Activated naive CD8-positive, alpha-beta T cell treated with anti-CD3 and anti-CD28 coated beads for 36 hours (primary cell): ENCODE measurements around the gene STAC. TPM values are rescaled to one million over a fixed set of nuclear protein-coding genes. Genes with fewer than 3 reads are reported as not detected.
"Not testable (repeated sequence)": the region's sequence is repeated elsewhere in the genome, so short reads cannot be mapped to it uniquely, and the experiment has no call there.

Experiments
- DNase-seq: peaks from one replicate; pipeline ENCODE4 v3.0.0; 2021
- H3K27ac Mint-ChIP-seq: one replicate; pipeline ENCODE4 v1.8.0; 2022; ENCODE audit warnings: mild to moderate bottlenecking, moderate library complexity, mixed read lengths
- H3K27me3 Mint-ChIP-seq: one replicate; pipeline ENCODE4 v1.8.0; 2022; ENCODE audit warnings: mild to moderate bottlenecking, mixed read lengths
- H3K36me3 Mint-ChIP-seq: one replicate; pipeline ENCODE4 v1.8.0; 2021; ENCODE audit warnings: mild to moderate bottlenecking, mixed read lengths
- H3K4me1 Mint-ChIP-seq: one replicate; pipeline ENCODE4 v1.8.0; 2021; ENCODE audit warnings: mixed read lengths
- H3K4me3 Mint-ChIP-seq: one replicate; pipeline ENCODE4 v1.8.0; 2022; ENCODE audit warnings: mild to moderate bottlenecking, moderate library complexity, mixed read lengths
- H3K9me3 Mint-ChIP-seq: one replicate; pipeline ENCODE4 v1.8.0; 2022; ENCODE audit warnings: mixed read lengths
- total RNA-seq, 2 experiments: library from RNA; stranded (reverse); gene quantifications; one replicate each; pipeline ENCODE4 v1.2.3, GENCODE V29; 2021

Gene STAC
- total RNA-seq, 2 experiments from 2014 or later: not detected

DNA sequence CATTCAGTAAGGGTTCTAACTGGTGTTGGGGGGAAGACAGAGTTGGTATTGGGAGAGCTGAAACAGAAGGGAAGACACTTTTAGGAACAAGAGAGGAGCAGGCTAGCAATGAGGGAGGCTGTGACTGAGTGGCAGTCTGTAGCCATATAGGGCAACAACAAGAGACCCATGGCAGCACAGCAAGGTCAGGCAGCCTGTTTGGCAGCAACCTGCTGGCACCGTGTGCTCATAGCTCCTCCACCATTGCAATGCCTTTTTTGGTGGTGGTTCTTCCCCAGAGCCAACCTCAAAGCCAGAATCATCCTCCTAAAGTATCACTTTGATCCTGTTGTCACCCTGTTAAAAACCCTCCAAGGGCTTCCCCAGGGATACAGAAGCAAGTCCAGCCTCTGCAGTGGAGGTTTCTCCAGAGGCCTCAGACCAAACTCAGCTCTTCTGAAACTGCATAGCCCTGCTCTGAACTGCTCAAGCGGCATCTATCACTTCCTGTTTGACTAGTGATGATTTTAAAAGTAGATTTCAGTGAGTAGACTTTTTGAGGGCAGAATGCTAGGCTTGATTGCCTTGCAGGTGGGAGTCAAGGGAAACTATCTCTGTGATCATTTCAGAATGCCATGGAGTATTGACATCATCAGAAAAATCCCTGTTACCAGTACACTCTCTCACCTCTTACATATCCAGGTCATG is 176.9 kb downstream of the STAC start:
- no peaks in the 10 kb centered on the region for H3K4me1 Mint-ChIP-seq
- H3K27me3 Mint-ChIP-seq: no peaks in the 10 kb centered on the region
- no peak overlapping the region for H3K27ac Mint-ChIP-seq
- H3K36me3 Mint-ChIP-seq: no peaks in the 10 kb centered on the region
- no peak for DNase-seq
- H3K4me3 Mint-ChIP-seq: no peak overlapping the region
- H3K9me3 Mint-ChIP-seq: no peaks in the 10 kb centered on the region

DNA sequence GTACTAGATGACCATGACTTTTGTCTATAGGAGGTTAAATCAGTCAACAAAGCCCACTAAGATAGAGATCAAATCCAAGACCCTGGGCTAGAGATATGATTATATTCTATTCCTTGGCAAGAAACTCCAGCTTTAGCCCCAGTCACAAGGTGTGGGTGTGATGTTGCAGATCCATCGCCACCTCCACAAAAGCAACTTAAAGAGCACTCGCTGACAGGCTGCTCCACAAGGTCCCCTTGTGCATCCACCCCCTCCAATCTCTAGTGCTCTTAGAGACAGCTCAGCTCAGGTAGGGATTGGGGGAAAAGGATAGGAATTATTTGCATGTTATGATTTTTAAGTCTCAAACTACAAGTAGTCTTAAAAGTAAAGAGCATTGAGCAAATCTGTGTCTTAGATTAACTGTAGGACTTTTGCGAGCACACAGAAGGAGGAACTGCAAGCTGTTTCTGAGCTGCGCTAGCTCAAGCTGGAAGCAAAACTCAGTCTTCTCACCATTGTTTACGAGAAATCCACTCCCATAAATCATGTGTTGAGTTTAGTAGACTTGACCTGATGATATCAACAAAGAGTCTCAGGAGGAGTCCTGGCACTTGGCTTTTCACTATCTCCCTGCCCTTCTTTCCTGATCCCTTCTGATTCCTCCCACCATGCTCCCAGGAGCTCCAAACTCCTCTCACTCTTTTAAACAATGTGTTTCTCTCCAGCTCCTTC is 177.6 kb downstream of the STAC start:
- no peak overlapping the region for H3K4me3 Mint-ChIP-seq
- no peak for DNase-seq
- no peaks in the 10 kb centered on the region for H3K9me3 Mint-ChIP-seq
- H3K27me3 Mint-ChIP-seq: no peaks in the 10 kb centered on the region
- no peaks in the 10 kb centered on the region for H3K4me1 Mint-ChIP-seq
- H3K36me3 Mint-ChIP-seq: no peaks in the 10 kb centered on the region
- no peak overlapping the region for H3K27ac Mint-ChIP-seq

DNA sequence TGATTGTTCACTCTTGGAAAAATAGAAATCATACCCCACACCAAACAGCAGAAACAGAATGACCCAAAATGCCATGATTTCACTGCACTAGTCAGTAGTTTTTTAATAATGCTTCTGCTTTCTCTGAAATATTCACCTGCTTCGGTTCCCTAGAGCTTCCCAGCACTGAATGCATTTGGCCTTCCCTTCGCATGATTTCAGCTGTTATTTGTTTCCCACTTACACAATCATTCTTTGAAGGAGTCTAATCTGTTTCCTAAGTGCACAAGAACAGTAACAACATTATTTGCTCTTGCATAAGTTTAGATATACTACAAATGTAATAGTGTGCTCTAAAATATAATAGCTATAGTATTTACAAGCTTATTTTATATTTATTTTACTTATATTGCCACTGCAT is 178.7 kb downstream of the STAC start:
- Mint-ChIP-seq H3K27ac (no peak overlapping the region), H3K9me3 (no peaks in the 10 kb centered on the region), H3K4me1 (no peaks in the 10 kb centered on the region), H3K4me3 (no peak overlapping the region), H3K27me3 (no peaks in the 10 kb centered on the region), H3K36me3 (no peaks in the 10 kb centered on the region)
- no peak for DNase-seq

DNA sequence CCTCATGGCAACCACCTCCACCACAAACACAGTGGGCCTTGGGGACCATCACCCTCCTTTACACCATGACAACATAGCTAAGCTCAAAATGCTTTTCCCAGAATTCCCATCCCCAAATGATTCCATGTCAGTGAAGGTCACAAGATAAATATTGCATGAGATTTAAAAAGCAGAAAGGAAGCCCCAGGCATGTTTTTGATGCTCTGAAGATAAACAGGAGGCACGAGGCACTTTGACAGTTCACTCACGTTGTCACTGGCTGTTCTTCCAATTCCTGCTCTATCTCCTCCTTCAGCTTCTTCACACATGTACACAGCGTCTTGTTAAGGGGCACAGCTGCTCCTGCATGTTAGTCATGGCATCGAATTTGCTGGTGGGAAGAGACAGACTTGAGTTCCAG is 180.4 kb downstream of the STAC start:
- Mint-ChIP-seq H3K36me3 (no peaks in the 10 kb centered on the region), H3K9me3 (no peaks in the 10 kb centered on the region), H3K27ac (no peak overlapping the region), H3K4me3 (no peak overlapping the region), H3K27me3 (no peaks in the 10 kb centered on the region), H3K4me1 (no peaks in the 10 kb centered on the region)
- DNase-seq: no peak

DNA sequence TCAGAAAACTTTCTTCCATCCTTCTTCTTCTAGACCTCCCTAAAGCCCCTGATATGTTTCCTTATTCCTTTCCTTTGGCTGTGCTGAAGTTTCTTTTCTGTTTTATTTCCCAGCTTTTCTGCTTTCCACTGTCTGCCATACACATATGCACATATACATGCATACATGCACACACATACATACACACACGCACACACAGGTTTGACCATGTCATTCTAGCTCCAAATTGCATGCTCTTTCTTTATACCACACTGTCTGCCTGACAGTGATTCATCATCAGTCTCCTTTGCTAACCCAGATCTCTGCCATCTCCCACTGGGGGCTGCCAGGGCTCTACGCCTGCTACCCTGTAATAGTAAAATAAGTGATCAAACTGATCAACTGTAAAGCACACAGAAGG is 181.3 kb downstream of the STAC start:
- H3K27ac Mint-ChIP-seq: no peak overlapping the region
- no peaks in the 10 kb centered on the region for H3K4me1 Mint-ChIP-seq
- DNase-seq: no peak
- no peaks in the 10 kb centered on the region for H3K36me3 Mint-ChIP-seq
- no peak overlapping the region for H3K4me3 Mint-ChIP-seq
- no peaks in the 10 kb centered on the region for H3K27me3 Mint-ChIP-seq
- no peaks in the 10 kb centered on the region for H3K9me3 Mint-ChIP-seq

DNA sequence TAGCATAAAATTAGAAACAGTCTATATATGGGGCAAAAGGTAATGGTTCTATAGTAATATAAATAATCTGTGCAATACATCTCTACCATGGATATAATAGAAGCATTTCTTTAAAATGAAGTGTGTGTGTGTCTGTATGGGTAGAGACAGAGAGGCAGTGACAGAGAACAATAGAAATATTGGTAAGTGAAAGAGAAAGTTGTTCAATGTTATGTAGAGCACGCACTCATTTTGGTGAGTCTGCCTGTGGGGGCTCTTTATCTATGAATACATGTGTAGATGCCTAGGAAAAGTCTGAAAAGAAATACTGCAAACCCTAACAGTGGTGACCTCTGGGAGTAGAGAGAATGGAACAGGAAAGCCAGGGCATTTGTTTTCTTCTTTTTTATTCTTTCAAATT is 182.6 kb downstream of the STAC start:
- Mint-ChIP-seq H3K27ac (no peak overlapping the region), H3K4me1 (no peaks in the 10 kb centered on the region), H3K36me3 (no peaks in the 10 kb centered on the region), H3K9me3 (peaks cover 4% of the 10 kb centered on the region), H3K4me3 (no peak overlapping the region), H3K27me3 (no peaks in the 10 kb centered on the region)
- no peak for DNase-seq

DNA sequence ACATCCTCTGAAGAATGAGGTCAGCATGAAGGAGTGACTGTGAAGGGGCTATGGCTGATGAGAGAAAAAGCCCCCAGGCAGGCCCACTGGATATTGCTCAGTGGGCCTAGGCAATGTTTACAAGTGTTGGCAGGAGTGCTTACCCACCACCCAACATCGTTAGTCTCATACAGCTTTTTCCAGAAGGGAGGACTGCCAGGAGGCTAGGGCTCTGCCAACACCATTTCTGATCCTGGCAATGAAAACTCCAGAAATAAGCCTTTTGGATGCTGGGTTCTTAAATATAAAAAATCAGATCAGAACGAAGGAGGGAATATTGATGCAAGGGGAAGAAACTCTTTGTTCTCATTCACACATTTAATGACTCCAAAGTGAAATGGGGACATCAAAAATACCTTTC is 194.9 kb downstream of the STAC start:
- Mint-ChIP-seq H3K36me3 (no peaks in the 10 kb centered on the region), H3K9me3 (peaks cover 13% of the 10 kb centered on the region), H3K4me3 (no peak overlapping the region), H3K27me3 (no peaks in the 10 kb centered on the region), H3K27ac (no peak overlapping the region), H3K4me1 (no peaks in the 10 kb centered on the region)
- DNase-seq: no peak

DNA sequence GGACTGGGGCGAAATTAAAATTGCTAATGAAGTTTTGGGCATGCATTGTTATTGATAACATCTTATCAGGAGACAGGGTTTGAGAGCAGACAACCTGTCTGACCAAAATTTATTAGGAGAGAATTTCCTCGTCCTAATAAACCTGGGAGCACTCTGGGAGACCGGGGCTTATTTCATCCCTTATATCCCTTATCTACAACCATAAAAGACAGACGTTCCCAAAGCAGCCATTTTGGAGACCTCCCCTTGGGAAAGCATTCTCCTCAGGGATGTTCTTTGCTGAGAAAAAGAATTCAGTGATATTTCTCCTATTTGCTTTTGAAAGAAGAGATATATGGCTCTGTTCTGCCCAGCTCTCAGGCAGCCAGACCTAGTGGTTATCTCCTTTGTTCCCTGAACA is 198.1 kb downstream of the STAC start:
- H3K27ac Mint-ChIP-seq, H3K4me3 Mint-ChIP-seq: not testable (repeated sequence)
- H3K9me3 Mint-ChIP-seq: peaks cover 13% of the 10 kb centered on the region

DNA sequence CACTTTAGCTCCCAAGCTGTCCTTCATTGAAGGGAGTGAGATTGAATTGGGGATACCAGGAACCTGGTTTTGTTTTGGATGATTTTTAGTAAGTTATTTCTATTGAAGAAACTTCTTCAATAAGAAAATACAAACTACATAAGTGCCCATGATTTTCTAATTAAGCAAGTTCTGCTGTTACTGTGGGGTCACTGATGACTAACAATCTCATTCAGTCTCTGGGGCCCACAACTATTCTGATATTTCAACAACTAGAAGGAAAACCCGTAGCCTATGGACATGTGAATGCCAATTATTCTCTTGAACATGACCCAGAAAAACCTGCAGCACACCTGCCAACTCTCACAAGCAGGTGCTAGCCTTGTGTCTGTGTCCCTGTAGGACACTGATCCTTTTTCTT is 199.4 kb downstream of the STAC start:
- peaks cover 15% of the 10 kb centered on the region for H3K9me3 Mint-ChIP-seq
- H3K27me3 Mint-ChIP-seq: no peaks in the 10 kb centered on the region
- DNase-seq: no peak
- H3K27ac Mint-ChIP-seq: no peak overlapping the region
- H3K36me3 Mint-ChIP-seq: no peaks in the 10 kb centered on the region
- no peaks in the 10 kb centered on the region for H3K4me1 Mint-ChIP-seq
- no peak overlapping the region for H3K4me3 Mint-ChIP-seq

More for the DNA sequence above, 198.1 kb downstream of the STAC start:
- not testable (repeated sequence) for H3K4me1 Mint-ChIP-seq, H3K27me3 Mint-ChIP-seq, H3K36me3 Mint-ChIP-seq, DNase-seq

DNA sequence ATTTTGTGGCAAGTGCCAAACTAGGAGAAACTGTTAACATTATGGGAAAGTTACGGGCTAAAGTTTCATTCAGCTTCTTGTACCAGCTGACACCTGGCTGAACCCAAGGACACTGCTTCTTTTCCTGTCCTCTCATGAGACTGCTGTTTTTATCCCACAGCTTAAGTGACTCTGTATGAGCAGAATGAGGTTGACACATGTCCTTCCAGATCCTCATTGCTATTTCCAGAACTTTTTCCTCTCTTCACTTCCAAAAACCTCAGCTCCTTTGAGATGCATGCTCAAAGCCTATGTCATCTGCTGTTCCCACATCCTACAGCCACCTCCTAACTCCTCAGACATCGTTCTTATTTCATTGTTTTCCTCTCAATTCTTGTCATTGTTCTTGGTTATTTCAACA is 200.4 kb downstream of the STAC start:
- Mint-ChIP-seq H3K9me3 (peaks cover 18% of the 10 kb centered on the region), H3K4me1 (no peaks in the 10 kb centered on the region), H3K27me3 (no peaks in the 10 kb centered on the region), H3K27ac (no peak overlapping the region), H3K4me3 (no peak overlapping the region), H3K36me3 (no peaks in the 10 kb centered on the region)
- DNase-seq: no peak

DNA sequence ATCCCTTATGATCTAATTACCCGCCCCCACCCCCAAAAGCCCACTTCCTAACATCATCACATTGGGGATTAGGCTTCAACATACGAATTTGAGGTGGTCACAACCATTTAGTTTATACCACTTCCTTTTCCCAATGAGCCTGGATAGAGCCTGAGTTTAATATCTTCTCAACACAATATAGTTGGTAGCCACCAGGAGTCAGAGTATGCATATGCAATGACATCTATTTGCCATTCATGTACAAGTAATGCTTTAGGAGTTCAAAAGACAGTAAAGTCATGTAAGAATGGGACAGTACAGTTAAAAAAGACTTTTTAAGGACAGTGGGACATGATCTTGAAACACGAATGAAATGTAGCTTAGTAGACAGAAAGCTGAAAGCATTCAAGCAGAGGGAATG is 211.7 kb downstream of the STAC start:
- Mint-ChIP-seq H3K27me3 (peaks cover 8% of the 10 kb centered on the region), H3K9me3 (peaks cover 3% of the 10 kb centered on the region), H3K27ac (no peak overlapping the region), H3K4me1 (no peaks in the 10 kb centered on the region), H3K4me3 (no peak overlapping the region), H3K36me3 (no peaks in the 10 kb centered on the region)
- no peak for DNase-seq

DNA sequence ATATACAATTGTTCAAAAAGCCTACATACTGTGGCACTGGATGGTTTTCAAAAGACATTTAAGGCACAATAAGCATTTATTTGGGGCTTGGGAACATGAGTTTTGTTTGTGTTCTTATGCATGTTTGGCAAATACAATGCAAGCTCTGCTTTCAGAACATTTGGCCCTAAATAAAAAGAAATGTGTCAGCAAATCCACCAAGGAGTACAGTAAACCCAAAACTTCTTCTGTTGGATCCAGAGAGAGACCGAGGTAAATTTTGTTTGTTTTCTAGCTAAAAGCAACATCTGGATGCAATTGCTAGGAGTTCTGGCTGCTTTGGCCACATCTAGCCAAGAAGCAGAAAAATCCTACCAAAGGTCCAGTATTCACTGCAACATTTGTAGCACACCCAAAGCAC is 215.2 kb downstream of the STAC start:
- Mint-ChIP-seq H3K9me3 (no peaks in the 10 kb centered on the region), H3K36me3 (no peaks in the 10 kb centered on the region), H3K27ac (no peak overlapping the region), H3K4me1 (no peaks in the 10 kb centered on the region), H3K27me3 (peaks cover 8% of the 10 kb centered on the region), H3K4me3 (no peak overlapping the region)
- DNase-seq: no peak

DNA sequence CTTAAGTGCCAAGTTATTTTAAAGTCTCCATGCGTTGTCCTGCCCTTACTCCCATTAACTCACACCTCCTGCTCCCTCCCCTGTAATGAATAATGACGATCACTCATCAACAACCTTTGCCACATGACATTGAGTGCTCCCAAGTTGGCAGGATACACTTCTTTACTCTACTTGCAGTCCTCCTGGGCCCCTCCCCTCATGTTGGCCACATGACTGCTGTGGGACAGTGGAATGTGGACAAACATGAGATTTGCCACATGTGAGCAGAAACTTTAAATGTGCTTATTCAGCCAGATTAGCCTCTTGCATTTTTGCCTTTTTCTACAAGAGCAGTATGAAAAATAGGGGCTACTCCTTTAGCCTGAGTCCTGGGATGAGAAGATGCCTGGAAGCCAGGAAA is 216.1 kb downstream of the STAC start:
- DNase-seq: no peak
- no peaks in the 10 kb centered on the region for H3K4me1 Mint-ChIP-seq

DNA sequence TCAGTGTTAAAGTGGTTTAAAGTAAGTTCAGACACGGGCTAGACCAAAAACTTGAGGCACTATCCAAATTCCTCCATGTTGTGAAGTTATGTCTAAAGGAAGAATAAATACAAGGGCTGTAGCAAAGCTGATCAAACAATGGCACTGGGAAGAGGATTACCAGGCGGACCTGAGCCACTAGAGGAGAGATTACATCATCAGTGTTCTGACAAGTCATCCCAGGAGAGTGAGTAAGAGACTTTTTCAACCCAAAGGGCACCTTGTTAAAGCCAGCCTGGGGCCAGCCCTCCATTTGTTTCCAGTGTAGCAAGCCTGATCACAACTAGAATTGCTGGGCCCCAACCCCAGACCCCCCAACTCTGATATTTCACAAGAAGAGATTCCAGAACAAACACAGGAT is 217.1 kb downstream of the STAC start:
- Mint-ChIP-seq H3K4me1 (no peaks in the 10 kb centered on the region), H3K27ac (no peak overlapping the region), H3K36me3 (no peaks in the 10 kb centered on the region), H3K27me3 (peaks cover 11% of the 10 kb centered on the region), H3K9me3 (no peaks in the 10 kb centered on the region), H3K4me3 (no peak overlapping the region)
- no peak for DNase-seq

More for the DNA sequence above, 216.1 kb downstream of the STAC start:
- H3K36me3 Mint-ChIP-seq: no peaks in the 10 kb centered on the region
- peaks cover 8% of the 10 kb centered on the region for H3K27me3 Mint-ChIP-seq
- no peak overlapping the region for H3K27ac Mint-ChIP-seq
- H3K4me3 Mint-ChIP-seq: no peak overlapping the region
- no peaks in the 10 kb centered on the region for H3K9me3 Mint-ChIP-seq
